K562 (cell line): ENCODE data around the gene BSN. TPM values are rescaled to one million over a fixed set of nuclear protein-coding genes. Genes with fewer than 3 reads are reported as not detected.

Source experiments
- ATF7 ChIP-seq: fragments of 450-650 bp; IDR thresholded peaks from 2 replicates; pipeline ENCODE4 v1.7.1; 2014; ENCODE audit warnings: mild to moderate bottlenecking, moderate library complexity
- CHD4 ChIP-seq: fragments of 200-600 bp; sonication (generic); IDR thresholded peaks from 3 replicates; pipeline ENCODE4 v1.6.1; 2012; ENCODE audit warnings: low read depth, mild to moderate bottlenecking, mixed read lengths, low read length, inconsistent platforms; ENCODE audit not compliant: insufficient read depth, insufficient replicate concordance, poor library complexity, severe bottlenecking
- FOXM1 ChIP-seq, 2 experiments: fragments of 450-650 bp in 1 of 2; sonication (generic) in 1 of 2; formaldehyde crosslinking in 1 of 2; IDR thresholded peaks; 2 replicates each; pipeline versions ENCODE4 v1.6.1 to v1.9.0; 2017 to 2022; ENCODE audit warnings: low read depth in 2 of 2, mild to moderate bottlenecking in 2 of 2, missing genetic modification reagents in 1 of 2, moderate library complexity in 1 of 2
- JUN ChIP-seq, 2 experiments: sonication (generic) in 1 of 2; formaldehyde crosslinking in 1 of 2; IDR thresholded peaks; 2 replicates each; pipeline versions ENCODE4 v1.6.1 to v1.8.0; 2012 to 2022; ENCODE audit warnings: borderline replicate concordance in 2 of 2, mild to moderate bottlenecking in 2 of 2, improper control_type of control experiment in 1 of 2, low read depth in 1 of 2, low read length in 1 of 2, missing genetic modification reagents in 1 of 2
- MYNN ChIP-seq, 2 experiments: sonication (generic); formaldehyde crosslinking in 1 of 2; IDR thresholded peaks; 2 replicates each; pipeline versions ENCODE4 v1.5.0 to v1.6.1; 2016 to 2020; ENCODE audit warnings: antibody characterized with exemption in 1 of 2, missing genetic modification reagents in 1 of 2
- PHB ChIP-seq: fragments of 250-450 bp; sonication (Bioruptor Pico); IDR thresholded peaks from 2 replicates; pipeline ENCODE4 v1.5.0; 2021
- RBFOX2 ChIP-seq: fragments of 200-400 bp; formaldehyde crosslinking; IDR thresholded peaks from 2 replicates; pipeline ENCODE4 v1.6.1; 2017; ENCODE audit warnings: low read depth, mild to moderate bottlenecking, low read length, moderate library complexity
- RFX5 ChIP-seq: IDR thresholded peaks from 2 replicates; pipeline ENCODE4 v1.6.1; 2011; ENCODE audit warnings: low read depth, mild to moderate bottlenecking, improper control_type of control experiment, low read length
- TARDBP ChIP-seq: fragments of 450-650 bp; IDR thresholded peaks from 2 replicates; pipeline ENCODE4 v1.6.1; 2016
- polyA plus RNA-seq, 8 experiments: library from polyadenylated mRNA; depleted of rRNA in 4 of 8; stranded (reverse) in 5 of 8; unstranded in 3 of 8; fragments of >200 nt; fragmentation: Nextera tagmentation in 2 of 8; fragmentation: Illumina TruSeq in 1 of 8; extraction: Ambion mirVana in 2 of 8; extraction: Trizol in 1 of 8; gene quantifications; 2 replicates each; pipeline versions ENCODE4 v1.2.1 to v1.2.3, GENCODE V29; 2011 to 2014; ENCODE audit warnings: inconsistent platforms in 1 of 8, missing spikeins in 1 of 8
- total RNA-seq, 7 experiments: library from RNA; depleted of rRNA in 6 of 7; stranded (reverse); fragments of >200 nt in 6 of 7; fragmentation: Illumina TruSeq in 2 of 7; extraction: Trizol in 2 of 7; gene quantifications; 2 replicates each; pipeline versions ENCODE4 v1.2.1 to v1.2.3, GENCODE V29; 2011 to 2021; ENCODE audit warnings: low replicate concordance in 1 of 7
- TF ChIP-seq, protein P1 (sequence below): fragments of 450-650 bp; IDR thresholded peaks from 2 replicates; pipeline ENCODE4 v1.6.1; 2016; ENCODE audit warnings: mild to moderate bottlenecking, moderate library complexity
- TF ChIP-seq, protein P2 (sequence below): fragments of 450-650 bp; IDR thresholded peaks from 2 replicates; pipeline ENCODE4 v1.6.1; 2016; ENCODE audit warnings: low read depth, mild to moderate bottlenecking, moderate library complexity
- TF ChIP-seq, protein P3 (sequence below): sonication (generic); formaldehyde crosslinking; IDR thresholded peaks from 2 replicates; pipeline ENCODE4 v1.8.1; 2023; ENCODE audit warnings: mild to moderate bottlenecking, missing genetic modification reagents

BSN gene
- total and polyA plus RNA-seq, 9 of the 15 experiments (the other 6 are each of a cell fraction or from before 2014, with no cell fraction given), result 0.03 to 1.5 (median 0.29) TPM

DNA sequence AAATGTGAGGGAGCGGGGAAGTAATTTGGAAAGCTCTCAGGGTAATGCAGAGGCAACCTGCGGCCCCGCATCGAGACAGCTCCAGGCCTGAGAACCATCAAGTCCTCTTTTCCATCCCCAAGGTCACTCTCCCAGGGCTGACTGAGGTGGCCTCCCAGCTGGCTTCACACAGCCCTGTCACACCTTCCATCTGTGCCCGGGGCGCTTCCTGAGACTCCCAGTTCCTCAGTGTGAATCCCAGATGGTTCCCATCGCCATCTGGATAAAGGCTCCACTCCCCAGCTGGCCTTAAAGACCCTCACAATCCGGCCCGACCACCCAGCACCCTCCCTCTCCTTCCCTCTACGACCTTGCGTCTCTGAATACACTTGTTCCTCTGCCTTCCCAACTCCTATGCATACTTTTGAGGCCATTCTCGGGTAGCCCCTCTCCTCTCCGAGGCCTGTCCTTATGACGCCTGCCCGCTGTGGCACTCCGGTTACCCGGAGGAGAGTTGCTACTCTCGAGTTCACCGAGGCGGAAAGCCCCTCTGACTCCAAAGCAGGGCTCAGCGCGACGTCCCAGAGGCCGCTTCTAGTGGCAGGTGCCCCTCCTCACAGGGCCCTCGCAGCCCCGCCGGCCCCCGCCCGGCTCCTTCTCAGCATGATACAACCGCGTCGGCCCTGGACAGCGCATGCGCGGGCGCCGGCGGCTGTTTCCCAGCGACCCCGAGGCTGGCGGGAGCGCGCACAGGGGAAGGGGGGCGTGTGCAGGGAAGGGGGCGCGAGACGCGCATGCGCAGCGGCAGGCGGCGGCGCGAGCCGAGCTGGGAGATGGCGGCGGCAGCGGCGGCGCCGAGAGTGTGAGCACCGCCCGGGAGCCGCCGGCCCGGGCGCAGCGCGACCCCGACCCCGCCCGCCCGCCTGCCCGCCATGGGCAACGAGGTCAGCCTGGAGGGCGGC, at the start of gene BSN (continued):
- TF ChIP-seq, protein P1, sequence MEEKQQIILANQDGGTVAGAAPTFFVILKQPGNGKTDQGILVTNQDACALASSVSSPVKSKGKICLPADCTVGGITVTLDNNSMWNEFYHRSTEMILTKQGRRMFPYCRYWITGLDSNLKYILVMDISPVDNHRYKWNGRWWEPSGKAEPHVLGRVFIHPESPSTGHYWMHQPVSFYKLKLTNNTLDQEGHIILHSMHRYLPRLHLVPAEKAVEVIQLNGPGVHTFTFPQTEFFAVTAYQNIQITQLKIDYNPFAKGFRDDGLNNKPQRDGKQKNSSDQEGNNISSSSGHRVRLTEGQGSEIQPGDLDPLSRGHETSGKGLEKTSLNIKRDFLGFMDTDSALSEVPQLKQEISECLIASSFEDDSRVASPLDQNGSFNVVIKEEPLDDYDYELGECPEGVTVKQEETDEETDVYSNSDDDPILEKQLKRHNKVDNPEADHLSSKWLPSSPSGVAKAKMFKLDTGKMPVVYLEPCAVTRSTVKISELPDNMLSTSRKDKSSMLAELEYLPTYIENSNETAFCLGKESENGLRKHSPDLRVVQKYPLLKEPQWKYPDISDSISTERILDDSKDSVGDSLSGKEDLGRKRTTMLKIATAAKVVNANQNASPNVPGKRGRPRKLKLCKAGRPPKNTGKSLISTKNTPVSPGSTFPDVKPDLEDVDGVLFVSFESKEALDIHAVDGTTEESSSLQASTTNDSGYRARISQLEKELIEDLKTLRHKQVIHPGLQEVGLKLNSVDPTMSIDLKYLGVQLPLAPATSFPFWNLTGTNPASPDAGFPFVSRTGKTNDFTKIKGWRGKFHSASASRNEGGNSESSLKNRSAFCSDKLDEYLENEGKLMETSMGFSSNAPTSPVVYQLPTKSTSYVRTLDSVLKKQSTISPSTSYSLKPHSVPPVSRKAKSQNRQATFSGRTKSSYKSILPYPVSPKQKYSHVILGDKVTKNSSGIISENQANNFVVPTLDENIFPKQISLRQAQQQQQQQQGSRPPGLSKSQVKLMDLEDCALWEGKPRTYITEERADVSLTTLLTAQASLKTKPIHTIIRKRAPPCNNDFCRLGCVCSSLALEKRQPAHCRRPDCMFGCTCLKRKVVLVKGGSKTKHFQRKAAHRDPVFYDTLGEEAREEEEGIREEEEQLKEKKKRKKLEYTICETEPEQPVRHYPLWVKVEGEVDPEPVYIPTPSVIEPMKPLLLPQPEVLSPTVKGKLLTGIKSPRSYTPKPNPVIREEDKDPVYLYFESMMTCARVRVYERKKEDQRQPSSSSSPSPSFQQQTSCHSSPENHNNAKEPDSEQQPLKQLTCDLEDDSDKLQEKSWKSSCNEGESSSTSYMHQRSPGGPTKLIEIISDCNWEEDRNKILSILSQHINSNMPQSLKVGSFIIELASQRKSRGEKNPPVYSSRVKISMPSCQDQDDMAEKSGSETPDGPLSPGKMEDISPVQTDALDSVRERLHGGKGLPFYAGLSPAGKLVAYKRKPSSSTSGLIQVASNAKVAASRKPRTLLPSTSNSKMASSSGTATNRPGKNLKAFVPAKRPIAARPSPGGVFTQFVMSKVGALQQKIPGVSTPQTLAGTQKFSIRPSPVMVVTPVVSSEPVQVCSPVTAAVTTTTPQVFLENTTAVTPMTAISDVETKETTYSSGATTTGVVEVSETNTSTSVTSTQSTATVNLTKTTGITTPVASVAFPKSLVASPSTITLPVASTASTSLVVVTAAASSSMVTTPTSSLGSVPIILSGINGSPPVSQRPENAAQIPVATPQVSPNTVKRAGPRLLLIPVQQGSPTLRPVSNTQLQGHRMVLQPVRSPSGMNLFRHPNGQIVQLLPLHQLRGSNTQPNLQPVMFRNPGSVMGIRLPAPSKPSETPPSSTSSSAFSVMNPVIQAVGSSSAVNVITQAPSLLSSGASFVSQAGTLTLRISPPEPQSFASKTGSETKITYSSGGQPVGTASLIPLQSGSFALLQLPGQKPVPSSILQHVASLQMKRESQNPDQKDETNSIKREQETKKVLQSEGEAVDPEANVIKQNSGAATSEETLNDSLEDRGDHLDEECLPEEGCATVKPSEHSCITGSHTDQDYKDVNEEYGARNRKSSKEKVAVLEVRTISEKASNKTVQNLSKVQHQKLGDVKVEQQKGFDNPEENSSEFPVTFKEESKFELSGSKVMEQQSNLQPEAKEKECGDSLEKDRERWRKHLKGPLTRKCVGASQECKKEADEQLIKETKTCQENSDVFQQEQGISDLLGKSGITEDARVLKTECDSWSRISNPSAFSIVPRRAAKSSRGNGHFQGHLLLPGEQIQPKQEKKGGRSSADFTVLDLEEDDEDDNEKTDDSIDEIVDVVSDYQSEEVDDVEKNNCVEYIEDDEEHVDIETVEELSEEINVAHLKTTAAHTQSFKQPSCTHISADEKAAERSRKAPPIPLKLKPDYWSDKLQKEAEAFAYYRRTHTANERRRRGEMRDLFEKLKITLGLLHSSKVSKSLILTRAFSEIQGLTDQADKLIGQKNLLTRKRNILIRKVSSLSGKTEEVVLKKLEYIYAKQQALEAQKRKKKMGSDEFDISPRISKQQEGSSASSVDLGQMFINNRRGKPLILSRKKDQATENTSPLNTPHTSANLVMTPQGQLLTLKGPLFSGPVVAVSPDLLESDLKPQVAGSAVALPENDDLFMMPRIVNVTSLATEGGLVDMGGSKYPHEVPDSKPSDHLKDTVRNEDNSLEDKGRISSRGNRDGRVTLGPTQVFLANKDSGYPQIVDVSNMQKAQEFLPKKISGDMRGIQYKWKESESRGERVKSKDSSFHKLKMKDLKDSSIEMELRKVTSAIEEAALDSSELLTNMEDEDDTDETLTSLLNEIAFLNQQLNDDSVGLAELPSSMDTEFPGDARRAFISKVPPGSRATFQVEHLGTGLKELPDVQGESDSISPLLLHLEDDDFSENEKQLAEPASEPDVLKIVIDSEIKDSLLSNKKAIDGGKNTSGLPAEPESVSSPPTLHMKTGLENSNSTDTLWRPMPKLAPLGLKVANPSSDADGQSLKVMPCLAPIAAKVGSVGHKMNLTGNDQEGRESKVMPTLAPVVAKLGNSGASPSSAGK, result peak; percentile 58
- peak; percentile 67 for TF ChIP-seq RBFOX2
- no peak for TF ChIP-seq ATF7
- TF ChIP-seq, protein P2, sequence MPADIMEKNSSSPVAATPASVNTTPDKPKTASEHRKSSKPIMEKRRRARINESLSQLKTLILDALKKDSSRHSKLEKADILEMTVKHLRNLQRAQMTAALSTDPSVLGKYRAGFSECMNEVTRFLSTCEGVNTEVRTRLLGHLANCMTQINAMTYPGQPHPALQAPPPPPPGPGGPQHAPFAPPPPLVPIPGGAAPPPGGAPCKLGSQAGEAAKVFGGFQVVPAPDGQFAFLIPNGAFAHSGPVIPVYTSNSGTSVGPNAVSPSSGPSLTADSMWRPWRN, result no peak
- no peak for TF ChIP-seq RFX5
- TF ChIP-seq FOXM1 (IDR thresholded peaks at IDR 0.05; ENCODE audit: low read depth), result no peak
- TF ChIP-seq FOXM1 (CRISPR knock-in tag; IDR thresholded peaks at IDR 0.05; ENCODE audit: low read depth), result no peak
- TF ChIP-seq TARDBP, result no peak
- no peak for TF ChIP-seq JUN (IDR thresholded peaks at IDR 0.05; ENCODE audit: borderline replicate concordance, low read depth, low read length)
- no peak for TF ChIP-seq JUN (CRISPR knock-in tag; IDR thresholded peaks at IDR 0.05; ENCODE audit: borderline replicate concordance)
- no peak for TF ChIP-seq CHD4
- TF ChIP-seq, protein P3, sequence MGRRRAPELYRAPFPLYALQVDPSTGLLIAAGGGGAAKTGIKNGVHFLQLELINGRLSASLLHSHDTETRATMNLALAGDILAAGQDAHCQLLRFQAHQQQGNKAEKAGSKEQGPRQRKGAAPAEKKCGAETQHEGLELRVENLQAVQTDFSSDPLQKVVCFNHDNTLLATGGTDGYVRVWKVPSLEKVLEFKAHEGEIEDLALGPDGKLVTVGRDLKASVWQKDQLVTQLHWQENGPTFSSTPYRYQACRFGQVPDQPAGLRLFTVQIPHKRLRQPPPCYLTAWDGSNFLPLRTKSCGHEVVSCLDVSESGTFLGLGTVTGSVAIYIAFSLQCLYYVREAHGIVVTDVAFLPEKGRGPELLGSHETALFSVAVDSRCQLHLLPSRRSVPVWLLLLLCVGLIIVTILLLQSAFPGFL (CRISPR knock-in tag), result no peak
- TF ChIP-seq PHB (CRISPR knock-in tag), result no peak
- no peak for TF ChIP-seq MYNN (IDR thresholded peaks at IDR 0.05)
- TF ChIP-seq MYNN (CRISPR knock-in tag; IDR thresholded peaks at IDR 0.05), result no peak
